PFSK-1 (cell line): ENCODE results near the gene PLS1.

Experiments
- FOXP2 ChIP-seq: optimal IDR thresholded peaks from 2 replicates; pipeline ENCODE3; 2011; ENCODE audit warnings: borderline replicate concordance, control low read depth, inconsistent platforms; ENCODE audit not compliant: insufficient read depth; ENCODE audit errors: extremely low read length, extremely low read depth
- POLR2AphosphoS5 ChIP-seq: IDR thresholded peaks from 2 replicates; pipeline ENCODE4 v1.6.1; 2012; ENCODE audit warnings: low read depth, mild to moderate bottlenecking, control low read depth, low read length, moderate library complexity
- REST ChIP-seq, 2 experiments: IDR thresholded peaks; 2 replicates each; pipeline versions ENCODE4 v1.6.1 to v1.8.0; 2011 to 2012; ENCODE audit warnings: low read depth in 2 of 2, low read length in 2 of 2, control low read depth in 1 of 2, inconsistent platforms in 1 of 2, mild to moderate bottlenecking in 1 of 2, moderate library complexity in 1 of 2; ENCODE audit not compliant: insufficient read depth in 1 of 2
- SIN3A ChIP-seq: IDR thresholded peaks from 2 replicates; pipeline ENCODE4 v1.6.1; 2012; ENCODE audit warnings: mild to moderate bottlenecking, low read length, moderate library complexity, borderline replicate concordance; ENCODE audit not compliant: insufficient read depth
- TAF1 ChIP-seq: IDR thresholded peaks from 2 replicates; pipeline ENCODE4 v1.6.1; 2012; ENCODE audit warnings: low read length, control low read depth, borderline replicate concordance; ENCODE audit not compliant: insufficient read depth

The PLS1 gene

GRCh38 chr3:142625153-142625440, 28.9 kb downstream of the PLS1 start:
- TF ChIP-seq REST (IDR thresholded peaks at IDR 0.05; ENCODE audit: insufficient read depth in 1 of 2, low read depth in 2 of 2, low read length in 2 of 2), result no peak
- no peak for TF ChIP-seq TAF1
- TF ChIP-seq FOXP2, result no peak
- no peak for TF ChIP-seq SIN3A
- TF ChIP-seq POLR2AphosphoS5, result no peak

GRCh38 chr3:142626971-142627370, 30.8 kb downstream of the PLS1 start:
- no peak for TF ChIP-seq SIN3A
- no peak for TF ChIP-seq POLR2AphosphoS5
- TF ChIP-seq TAF1, result no peak
- no peak for TF ChIP-seq REST (IDR thresholded peaks at IDR 0.05; ENCODE audit: insufficient read depth in 1 of 2, low read depth in 2 of 2, low read length in 2 of 2)
- no peak for TF ChIP-seq FOXP2

- TF ChIP-seq SIN3A, result no peak
- no peak for TF ChIP-seq TAF1
- no peak for TF ChIP-seq FOXP2
- no peak for TF ChIP-seq POLR2AphosphoS5
- TF ChIP-seq REST (IDR thresholded peaks at IDR 0.05; ENCODE audit: insufficient read depth in 1 of 2, low read depth in 2 of 2, low read length in 2 of 2), result no peak
Measured at GRCh38 chr3:142628801-142629200, 32.6 kb downstream of the PLS1 start.

GRCh38 chr3:142633073-142633472, 36.9 kb downstream of the PLS1 start:
- TF ChIP-seq TAF1 (no peak), POLR2AphosphoS5 (no peak), REST (IDR thresholded peaks at IDR 0.05; ENCODE audit: insufficient read depth in 1 of 2, low read depth in 2 of 2, low read length in 2 of 2) (no peak), SIN3A (no peak), FOXP2 (no peak)

GRCh38 chr3:142636050-142636449, 39.9 kb downstream of the PLS1 start:
- TF ChIP-seq FOXP2 (no peak), POLR2AphosphoS5 (no peak), REST (IDR thresholded peaks at IDR 0.05; ENCODE audit: insufficient read depth in 1 of 2, low read depth in 2 of 2, low read length in 2 of 2) (no peak), TAF1 (no peak), SIN3A (no peak)
